ENCODE results near the gene WFDC1. TPM values are rescaled to one million over a fixed set of nuclear protein-coding genes. Genes with fewer than 3 reads are reported as not detected.

WFDC1 gene
- total and polyA plus RNA-seq, 4 donors, result 1.0 to 5.2 (median 2.9) TPM

- Histone ChIP-seq H3K9ac (ENCODE audit: low read depth in 1 of 2, low read length in 2 of 2) (no peak overlapping the region), H3K27me3 (ENCODE audit: control insufficient read depth in 4 of 4, insufficient read depth in 4 of 4, low read length in 3 of 4) (no peaks in the 10 kb centered on the region), H3K4me3 (ENCODE audit: low read depth in 1 of 3, low read length in 3 of 3) (no peak overlapping the region), H3K27ac (ENCODE audit: low read depth in 1 of 2, low read length in 2 of 2) (no peak overlapping the region), H3K36me3 (ENCODE audit: control insufficient read depth in 4 of 4, insufficient read depth in 3 of 4, low read depth in 1 of 4, low read length in 3 of 4) (no peaks in the 10 kb centered on the region), H3K4me1 (ENCODE audit: control insufficient read depth in 4 of 4, insufficient read depth in 4 of 4, low read length in 3 of 4) (no peaks in the 10 kb centered on the region), H3K9me3 (ENCODE audit: control insufficient read depth in 4 of 4, low read length in 3 of 4) (no peaks in the 10 kb centered on the region)
- no peak for DNase-seq (ENCODE audit: low spot score)
- 87% methylated on average over 8 of the region's 8 CpGs for WGBS
- TF ChIP-seq, protein P1, sequence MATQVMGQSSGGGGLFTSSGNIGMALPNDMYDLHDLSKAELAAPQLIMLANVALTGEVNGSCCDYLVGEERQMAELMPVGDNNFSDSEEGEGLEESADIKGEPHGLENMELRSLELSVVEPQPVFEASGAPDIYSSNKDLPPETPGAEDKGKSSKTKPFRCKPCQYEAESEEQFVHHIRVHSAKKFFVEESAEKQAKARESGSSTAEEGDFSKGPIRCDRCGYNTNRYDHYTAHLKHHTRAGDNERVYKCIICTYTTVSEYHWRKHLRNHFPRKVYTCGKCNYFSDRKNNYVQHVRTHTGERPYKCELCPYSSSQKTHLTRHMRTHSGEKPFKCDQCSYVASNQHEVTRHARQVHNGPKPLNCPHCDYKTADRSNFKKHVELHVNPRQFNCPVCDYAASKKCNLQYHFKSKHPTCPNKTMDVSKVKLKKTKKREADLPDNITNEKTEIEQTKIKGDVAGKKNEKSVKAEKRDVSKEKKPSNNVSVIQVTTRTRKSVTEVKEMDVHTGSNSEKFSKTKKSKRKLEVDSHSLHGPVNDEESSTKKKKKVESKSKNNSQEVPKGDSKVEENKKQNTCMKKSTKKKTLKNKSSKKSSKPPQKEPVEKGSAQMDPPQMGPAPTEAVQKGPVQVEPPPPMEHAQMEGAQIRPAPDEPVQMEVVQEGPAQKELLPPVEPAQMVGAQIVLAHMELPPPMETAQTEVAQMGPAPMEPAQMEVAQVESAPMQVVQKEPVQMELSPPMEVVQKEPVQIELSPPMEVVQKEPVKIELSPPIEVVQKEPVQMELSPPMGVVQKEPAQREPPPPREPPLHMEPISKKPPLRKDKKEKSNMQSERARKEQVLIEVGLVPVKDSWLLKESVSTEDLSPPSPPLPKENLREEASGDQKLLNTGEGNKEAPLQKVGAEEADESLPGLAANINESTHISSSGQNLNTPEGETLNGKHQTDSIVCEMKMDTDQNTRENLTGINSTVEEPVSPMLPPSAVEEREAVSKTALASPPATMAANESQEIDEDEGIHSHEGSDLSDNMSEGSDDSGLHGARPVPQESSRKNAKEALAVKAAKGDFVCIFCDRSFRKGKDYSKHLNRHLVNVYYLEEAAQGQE (IDR thresholded peaks at IDR 0.05), result no peak
- TF ChIP-seq TAF1 (conservative IDR thresholded peaks at IDR 0.05), result no peak
- no peak for TF ChIP-seq HNF4G (IDR thresholded peaks at IDR 0.05)
- no peak for TF ChIP-seq RXRA (IDR thresholded peaks at IDR 0.05)
- no peak for TF ChIP-seq FOXA2 (IDR thresholded peaks at IDR 0.05)
Observed at GRCh38 chr16:84344781-84345180, 50.1 kb downstream of the WFDC1 start.

GRCh38 chr16:84347161-84347560 is 52.5 kb downstream of the WFDC1 start:
- TF ChIP-seq MAX (IDR thresholded peaks at IDR 0.05) (no peak), RXRA (IDR thresholded peaks at IDR 0.05) (no peak), HNF4A (conservative IDR thresholded peaks at IDR 0.05) (no peak), HNF4G (IDR thresholded peaks at IDR 0.05) (no peak), GABPA (IDR thresholded peaks at IDR 0.05 in 1 of 2, conservative IDR thresholded peaks at IDR 0.05 in 1 of 2) (no peak), CTCF (IDR thresholded peaks at IDR 0.05; ENCODE audit: low read depth, low read length, missing input control) (no peak)
- TF ChIP-seq, protein P1 (IDR thresholded peaks at IDR 0.05), result no peak
- TF ChIP-seq, protein P2, sequence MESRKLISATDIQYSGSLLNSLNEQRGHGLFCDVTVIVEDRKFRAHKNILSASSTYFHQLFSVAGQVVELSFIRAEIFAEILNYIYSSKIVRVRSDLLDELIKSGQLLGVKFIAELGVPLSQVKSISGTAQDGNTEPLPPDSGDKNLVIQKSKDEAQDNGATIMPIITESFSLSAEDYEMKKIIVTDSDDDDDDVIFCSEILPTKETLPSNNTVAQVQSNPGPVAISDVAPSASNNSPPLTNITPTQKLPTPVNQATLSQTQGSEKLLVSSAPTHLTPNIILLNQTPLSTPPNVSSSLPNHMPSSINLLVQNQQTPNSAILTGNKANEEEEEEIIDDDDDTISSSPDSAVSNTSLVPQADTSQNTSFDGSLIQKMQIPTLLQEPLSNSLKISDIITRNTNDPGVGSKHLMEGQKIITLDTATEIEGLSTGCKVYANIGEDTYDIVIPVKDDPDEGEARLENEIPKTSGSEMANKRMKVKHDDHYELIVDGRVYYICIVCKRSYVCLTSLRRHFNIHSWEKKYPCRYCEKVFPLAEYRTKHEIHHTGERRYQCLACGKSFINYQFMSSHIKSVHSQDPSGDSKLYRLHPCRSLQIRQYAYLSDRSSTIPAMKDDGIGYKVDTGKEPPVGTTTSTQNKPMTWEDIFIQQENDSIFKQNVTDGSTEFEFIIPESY (IDR thresholded peaks at IDR 0.05), result no peak
- WGBS, result 81% methylated on average over 9 of the region's 9 CpGs
- H3K9me3 ChIP-seq (ENCODE audit: control insufficient read depth in 4 of 4, low read length in 3 of 4), result no peaks in the 10 kb centered on the region
- H3K9ac ChIP-seq (ENCODE audit: low read depth in 1 of 2, low read length in 2 of 2), result no peak overlapping the region
- no peak overlapping the region for H3K4me3 ChIP-seq (ENCODE audit: low read depth in 1 of 3, low read length in 3 of 3)
- H3K4me1 ChIP-seq (ENCODE audit: control insufficient read depth in 4 of 4, insufficient read depth in 4 of 4, low read length in 3 of 4), result no peaks in the 10 kb centered on the region
- no peak for DNase-seq (ENCODE audit: low spot score)
- H3K27ac ChIP-seq (ENCODE audit: low read depth in 1 of 2, low read length in 2 of 2), result no peak overlapping the region
- H3K36me3 ChIP-seq (ENCODE audit: control insufficient read depth in 4 of 4, insufficient read depth in 3 of 4, low read depth in 1 of 4, low read length in 3 of 4), result no peaks in the 10 kb centered on the region
- H3K27me3 ChIP-seq (ENCODE audit: control insufficient read depth in 4 of 4, insufficient read depth in 4 of 4, low read length in 3 of 4), result no peaks in the 10 kb centered on the region

Data from liver (tissue), 9 donors.